ENCODE data around the gene PYGO2.

GRCh38 chr1:155003227-155003765, 41.7 kb upstream of the PYGO2 start:
- no peak for TF ChIP-seq CTCF (optimal IDR thresholded peaks at IDR 0.05 in 1 of 3, IDR thresholded peaks at IDR 0.05 in 1 of 3, conservative IDR thresholded peaks at IDR 0.05 in 1 of 3; ENCODE audit: extremely low read depth in 1 of 3, insufficient read depth in 2 of 3, low read length in 3 of 3)
- TF ChIP-seq EZH2 (IDR thresholded peaks at IDR 0.05; ENCODE audit: low read length), result no peak
